Measurements from ENCODE around the gene TNS4.

Gene TNS4

DNA sequence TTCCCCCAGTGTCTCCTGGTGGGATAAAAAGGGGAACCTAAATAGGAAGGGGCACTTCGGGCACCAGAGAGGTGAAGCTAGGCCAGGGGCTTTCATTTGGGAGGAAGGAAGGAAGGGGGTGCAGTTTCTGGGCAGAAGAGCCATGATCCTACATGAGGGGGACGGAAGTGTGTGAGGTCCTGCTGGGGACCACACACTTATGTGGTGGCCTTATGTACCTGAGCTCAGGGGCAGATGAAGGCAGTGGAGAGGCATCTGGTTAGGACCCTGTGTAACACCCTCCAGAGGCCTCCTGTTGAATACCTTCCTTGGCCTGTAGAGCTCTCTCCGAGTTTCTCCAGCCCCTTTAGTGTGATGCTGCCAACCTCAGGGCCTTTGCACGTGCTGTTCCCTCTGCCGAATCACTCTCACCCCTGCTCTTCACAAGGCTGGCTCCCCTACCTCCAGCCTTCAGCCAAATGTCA, 37.0 kb downstream of the TNS4 start:
- H3K4me3 ChIP-seq (ENCODE audit: low read length): no peak overlapping the region
- no peak for DNase-seq (ENCODE audit: low read depth, low spot score)

DNA sequence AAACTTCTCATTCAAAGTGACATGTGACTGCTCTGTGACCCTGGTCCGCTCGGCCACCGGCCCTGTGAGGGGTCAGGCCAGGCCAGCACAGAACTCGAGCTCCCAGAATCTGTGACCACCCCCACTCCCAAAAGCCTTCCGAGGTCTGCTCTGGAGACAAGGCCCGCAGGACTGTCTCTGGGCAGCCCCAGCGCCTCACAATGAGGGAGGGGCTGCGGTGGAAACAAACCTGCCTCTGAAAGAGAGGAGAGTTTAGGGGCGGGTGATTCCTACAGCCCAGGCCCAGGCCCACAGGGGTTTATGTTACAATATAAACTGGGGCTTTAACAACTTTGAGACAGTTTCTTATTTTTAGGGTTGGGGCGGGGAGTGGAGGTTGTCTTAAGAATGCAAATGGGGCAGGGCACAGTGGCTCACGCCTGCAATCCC, 38.3 kb downstream of the TNS4 start:
- no peak for DNase-seq (ENCODE audit: low read depth, low spot score)
- H3K4me3 ChIP-seq (ENCODE audit: low read length): no peak overlapping the region

DNA sequence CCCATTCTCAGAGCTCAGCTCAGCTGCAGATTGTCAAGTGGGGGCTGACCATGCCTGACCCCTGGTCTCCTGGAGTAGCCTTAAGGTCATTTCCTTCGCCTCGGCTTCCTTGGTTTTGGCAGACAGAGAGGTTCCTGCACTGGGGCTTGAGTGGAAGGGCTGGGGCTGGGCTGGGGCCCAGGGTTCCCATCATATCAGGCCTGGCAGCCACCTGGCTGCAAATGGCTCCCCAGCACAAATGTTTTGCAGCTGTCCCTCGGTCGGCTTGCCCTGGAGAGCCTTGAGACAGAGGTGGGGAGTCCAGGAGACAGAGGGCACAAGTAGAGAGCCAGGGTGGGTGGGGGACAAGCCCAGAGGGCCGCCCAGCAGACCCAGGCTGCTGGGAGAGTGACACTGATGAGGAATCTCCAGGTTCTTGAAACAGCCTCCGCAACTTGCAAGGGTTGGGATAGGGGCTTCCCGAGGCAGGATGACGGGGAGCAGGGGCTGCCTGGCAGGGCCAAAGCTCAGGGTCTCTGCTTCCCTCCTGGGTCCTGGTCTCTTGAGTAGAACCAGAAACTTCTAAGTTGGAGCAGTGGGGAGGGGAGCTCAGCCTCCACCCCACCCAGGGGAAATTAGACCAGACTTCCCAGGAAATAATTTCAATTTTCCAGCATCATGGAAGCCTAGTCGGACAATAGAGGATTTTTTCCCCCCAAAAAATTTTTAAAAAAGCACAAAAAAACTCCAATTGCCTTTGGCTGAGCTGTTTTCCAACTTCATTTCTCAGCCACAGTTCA, 38.9 kb downstream of the TNS4 start:
- no peak overlapping the region for H3K4me3 ChIP-seq (ENCODE audit: low read length)
- DNase-seq (ENCODE audit: low read depth, low spot score): no peak

DNA sequence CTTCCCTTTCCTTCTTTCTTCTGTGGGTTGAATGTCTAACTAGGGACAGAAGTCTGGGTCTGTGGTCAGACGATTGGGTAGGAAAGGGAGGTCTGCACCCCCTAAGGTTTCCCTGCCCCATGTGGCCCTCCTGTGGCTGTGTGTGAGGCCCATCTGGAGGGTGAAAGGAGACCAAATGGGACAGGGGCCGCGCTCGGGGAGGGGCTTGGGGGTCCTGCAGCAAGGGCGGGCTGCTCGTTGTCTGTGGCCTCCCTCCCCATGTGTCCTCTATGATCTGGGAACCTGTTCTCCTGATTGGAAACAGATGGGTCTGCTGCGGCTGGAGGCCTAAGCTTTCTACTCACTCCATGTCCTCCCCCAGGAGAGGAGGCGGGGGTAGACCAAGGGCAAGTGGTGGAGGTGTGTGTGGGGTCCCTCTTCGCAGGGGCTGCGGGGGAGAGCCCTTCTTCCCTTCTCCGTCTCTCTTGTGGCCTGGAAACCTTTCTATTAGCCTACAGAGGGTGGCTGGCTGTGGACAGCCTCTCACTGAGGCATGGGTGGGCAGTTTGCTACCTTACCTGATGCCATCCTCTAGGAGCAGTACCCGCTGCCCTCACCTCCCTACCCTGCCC, 39.6 kb downstream of the TNS4 start:
- H3K4me3 ChIP-seq (ENCODE audit: low read length): no peak overlapping the region
- DNase-seq (ENCODE audit: low read depth, low spot score): no peak

DNA sequence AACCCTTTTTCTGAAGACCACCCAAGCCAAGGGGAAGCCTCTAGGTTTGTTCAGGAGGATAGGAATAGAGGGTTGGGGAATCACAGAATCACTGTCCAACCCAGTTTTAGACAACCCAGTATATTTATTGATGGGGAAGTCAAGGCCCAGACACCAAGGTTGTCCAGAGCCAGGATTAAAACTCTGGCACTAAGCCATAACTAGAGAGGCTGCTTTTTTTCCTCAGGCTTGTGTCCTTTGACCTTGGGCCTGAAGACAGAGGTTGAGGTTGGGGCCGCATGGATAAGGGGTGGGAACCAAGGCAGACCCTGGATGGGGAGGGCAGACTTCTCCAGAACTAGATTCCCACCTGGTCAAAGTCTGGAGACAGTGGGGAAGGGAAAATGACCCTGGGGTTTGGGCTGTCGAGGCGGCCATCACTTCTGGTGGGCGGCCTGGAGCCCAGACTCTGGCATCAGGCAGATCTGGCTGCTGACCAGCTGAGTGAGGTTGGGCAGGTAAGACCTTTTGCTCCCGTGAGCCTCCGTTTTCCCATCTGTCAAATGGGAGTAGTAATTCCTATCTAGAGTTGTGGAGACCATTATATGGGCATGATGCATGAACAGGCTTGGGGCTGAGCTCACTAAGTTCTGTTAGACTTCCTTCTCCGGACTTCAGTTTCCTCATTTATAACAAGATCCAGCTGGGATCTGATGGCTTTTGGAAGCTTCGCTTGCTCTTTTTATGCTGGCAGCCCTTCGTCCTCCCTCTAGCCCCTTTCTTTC, 40.3 kb downstream of the TNS4 start:
- no peak overlapping the region for H3K4me3 ChIP-seq (ENCODE audit: low read length)
- DNase-seq (ENCODE audit: low read depth, low spot score): no peak

DNA sequence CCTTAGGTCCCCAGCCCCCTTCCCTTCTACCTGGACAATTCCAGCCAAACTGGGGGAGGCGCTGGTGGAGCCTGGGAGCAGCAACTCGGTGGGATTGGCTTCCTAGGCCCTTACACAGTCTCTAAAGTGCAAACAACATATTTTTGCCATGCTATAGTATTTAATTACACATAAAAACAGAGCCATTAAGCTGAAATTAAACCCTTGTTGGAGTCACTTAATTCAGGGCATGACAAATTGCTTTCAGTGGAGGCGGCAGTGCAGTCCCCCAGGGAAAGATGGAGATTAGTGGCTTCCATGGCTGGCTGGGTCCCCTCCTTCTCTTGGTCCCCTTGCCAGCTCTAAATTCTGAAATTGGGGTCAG, 40.8 kb downstream of the TNS4 start:
- DNase-seq (ENCODE audit: low read depth, low spot score): no peak

DNA sequence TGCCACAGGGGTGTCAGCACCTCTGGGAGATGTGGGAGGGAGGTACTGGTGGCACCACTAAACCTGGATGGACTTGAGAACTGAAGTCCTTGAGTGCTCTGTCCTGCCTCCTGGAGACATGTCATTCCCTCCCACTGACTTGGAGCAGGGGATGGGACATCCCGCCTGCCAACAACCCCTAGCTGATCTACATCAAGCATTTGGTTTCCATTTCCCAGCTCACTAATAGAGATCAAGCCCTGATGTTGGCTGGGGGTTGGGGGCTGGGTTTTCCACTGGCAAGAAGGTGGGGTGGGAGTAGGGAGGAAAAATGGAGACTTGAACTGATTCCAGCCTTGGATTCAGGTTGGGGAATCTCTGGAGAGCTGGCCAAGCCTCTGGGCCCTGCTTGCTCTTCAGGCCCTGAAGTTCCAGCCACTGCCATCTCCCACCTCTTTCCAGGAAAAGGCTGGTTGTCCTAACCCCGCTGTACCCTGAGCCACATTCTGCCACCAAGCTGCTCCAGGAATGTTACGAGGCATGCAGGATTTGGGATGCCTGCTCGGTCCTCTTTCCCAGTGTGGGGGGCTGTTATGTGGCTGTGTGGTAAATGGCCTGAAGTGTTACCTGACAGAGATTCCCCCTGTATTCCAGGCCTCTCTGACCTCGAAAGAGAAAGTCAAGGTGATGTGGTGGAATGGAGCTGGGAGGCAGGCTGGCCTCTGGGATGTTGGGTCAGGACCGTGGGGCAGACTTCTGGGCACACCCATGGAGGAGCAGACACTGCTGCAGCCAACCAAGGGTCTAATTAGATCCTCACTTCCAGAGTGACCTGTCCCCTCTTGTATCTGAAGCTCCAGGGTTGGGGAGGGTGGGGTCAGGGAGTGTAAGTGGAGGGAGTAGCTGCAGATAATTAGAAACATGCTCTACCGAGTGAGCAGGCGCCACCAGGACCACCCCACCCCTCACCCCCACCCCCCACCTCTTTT, 41.5 kb downstream of the TNS4 start:
- DNase-seq (ENCODE audit: low read depth, low spot score): no peak
- no peak overlapping the region for H3K4me3 ChIP-seq (ENCODE audit: low read length)

More for the DNA sequence above, 40.8 kb downstream of the TNS4 start:
- H3K4me3 ChIP-seq (ENCODE audit: low read length): no peak overlapping the region

DNA sequence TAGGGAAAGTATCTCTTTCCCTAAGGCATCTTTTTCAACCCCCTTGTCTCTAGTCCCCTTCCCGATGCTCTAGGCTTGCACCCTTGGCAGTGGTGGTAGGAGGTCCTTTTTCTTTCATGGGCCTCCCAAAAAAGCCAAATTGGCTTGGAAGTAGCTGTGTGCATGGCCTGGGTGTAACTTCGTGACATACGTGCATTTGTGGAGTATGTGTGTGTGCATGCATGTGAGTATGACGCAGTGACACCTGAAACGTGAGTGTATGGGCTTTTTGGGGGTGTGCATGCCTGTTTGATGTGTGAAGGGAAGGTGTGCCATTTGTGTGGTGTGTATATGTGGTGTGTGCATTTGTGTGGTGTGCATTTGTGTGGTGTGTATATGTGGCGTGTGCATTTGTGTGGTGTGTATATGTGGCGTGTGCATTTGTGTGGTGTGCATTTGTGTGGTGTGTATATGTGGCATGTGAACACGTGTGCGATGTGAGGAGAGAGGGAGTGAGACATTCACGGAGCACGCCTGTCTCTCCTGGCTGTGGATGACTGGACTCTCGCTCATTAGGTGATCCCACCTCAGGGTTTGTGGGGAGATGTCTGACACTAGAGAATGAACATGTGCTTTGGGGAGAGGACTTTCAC, 42.5 kb downstream of the TNS4 start:
- H3K4me3 ChIP-seq (ENCODE audit: low read length): no peak overlapping the region

DNA sequence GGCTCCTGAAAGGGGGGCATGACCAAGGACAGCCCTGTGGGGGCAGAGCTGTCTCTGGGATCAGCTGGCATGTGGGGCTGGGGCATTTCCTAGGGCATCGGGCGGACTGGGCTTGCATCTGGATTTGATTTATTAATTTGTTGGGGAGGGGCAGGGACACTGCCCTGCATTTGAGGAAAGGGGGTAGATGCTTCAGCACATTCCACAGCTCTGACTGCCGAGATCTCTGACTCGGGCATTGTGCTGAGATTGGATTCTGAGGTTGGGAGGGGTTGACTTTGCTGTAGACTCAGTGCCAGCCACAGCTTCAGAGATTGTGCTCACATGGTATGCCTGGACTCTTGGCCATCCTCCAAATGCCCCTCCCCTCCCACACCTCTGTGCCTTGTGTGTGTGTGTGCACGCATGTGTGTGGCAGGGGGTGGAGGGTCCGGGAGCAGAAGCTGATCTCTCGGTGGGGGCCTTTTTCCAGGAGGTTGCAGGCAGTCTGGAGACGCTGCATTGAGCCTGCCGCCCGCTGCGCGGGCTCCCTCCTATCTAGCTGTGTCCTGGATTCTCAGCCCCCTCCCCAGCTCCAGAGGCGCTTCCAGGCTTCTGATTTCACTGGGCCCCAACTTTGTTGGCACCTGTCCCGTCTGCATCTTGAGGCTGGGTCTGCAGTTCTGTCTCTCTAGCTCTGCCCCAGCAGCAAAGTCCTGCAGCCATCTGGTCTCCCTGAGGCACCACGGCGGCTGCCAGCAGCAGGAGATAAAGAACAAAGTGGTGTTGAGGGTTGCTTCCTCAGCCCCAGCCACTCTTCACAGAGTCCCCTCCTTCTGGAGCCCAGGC, 43.2 kb downstream of the TNS4 start:
- no peak overlapping the region for H3K4me3 ChIP-seq (ENCODE audit: low read length)
- DNase-seq (ENCODE audit: low read depth, low spot score): no peak

More for the DNA sequence above, 42.5 kb downstream of the TNS4 start:
- no peak for DNase-seq (ENCODE audit: low read depth, low spot score)

DNA sequence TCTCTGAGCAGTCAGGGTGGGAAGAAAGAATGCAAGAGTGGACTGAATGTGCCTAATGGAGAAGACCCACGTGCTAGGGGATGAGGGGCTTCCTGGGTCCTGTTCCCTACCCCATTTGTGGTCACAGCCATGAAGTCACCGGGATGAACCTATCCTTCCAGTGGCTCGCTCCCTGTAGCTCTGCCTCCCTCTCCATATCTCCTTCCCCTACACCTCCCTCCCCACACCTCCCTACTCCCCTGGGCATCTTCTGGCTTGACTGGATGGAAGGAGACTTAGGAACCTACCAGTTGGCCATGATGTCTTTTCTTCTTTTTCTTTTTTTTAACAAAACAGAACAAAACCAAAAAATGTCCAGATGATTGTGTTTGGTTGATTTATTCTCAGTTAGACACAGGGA, 44.1 kb downstream of the TNS4 start:
- DNase-seq (ENCODE audit: low read depth, low spot score): no peak
- no peak overlapping the region for H3K4me3 ChIP-seq (ENCODE audit: low read length)

DNA sequence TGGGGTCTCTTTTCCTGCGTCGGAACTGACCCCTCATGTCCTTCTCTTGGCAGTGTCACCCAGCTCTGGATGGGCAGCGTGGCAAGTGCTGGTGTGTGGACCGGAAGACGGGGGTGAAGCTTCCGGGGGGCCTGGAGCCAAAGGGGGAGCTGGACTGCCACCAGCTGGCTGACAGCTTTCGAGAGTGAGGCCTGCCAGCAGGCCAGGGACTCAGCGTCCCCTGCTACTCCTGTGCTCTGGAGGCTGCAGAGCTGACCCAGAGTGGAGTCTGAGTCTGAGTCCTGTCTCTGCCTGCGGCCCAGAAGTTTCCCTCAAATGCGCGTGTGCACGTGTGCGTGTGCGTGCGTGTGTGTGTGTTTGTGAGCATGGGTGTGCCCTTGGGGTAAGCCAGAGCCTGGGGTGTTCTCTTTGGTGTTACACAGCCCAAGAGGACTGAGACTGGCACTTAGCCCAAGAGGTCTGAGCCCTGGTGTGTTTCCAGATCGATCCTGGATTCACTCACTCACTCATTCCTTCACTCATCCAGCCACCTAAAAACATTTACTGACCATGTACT, 44.9 kb downstream of the TNS4 start:
- DNase-seq (ENCODE audit: low read depth, low spot score): no peak
- no peak overlapping the region for H3K4me3 ChIP-seq (ENCODE audit: low read length)

DNA sequence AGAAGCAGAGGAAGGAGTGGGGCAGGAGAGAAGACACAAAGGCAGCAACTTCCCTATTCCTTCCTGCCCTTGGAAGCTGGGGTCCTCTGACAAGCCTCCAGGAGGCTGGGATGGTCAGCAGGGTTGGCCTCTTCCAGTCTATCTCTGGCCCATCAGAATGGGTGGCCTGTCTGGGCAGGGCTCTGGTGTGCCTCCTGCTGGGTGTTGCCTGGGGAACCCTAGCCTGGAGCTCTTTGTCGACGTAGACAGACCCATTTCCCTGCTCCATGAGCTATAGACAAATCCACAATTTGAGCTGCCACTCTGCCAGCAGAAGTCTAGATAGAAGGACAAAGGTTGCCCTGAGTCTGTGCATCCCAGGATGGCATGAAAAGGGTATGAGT, 46.8 kb downstream of the TNS4 start:
- H3K4me3 ChIP-seq (ENCODE audit: low read length): no peak overlapping the region
- DNase-seq (ENCODE audit: low read depth, low spot score): no peak

DNA sequence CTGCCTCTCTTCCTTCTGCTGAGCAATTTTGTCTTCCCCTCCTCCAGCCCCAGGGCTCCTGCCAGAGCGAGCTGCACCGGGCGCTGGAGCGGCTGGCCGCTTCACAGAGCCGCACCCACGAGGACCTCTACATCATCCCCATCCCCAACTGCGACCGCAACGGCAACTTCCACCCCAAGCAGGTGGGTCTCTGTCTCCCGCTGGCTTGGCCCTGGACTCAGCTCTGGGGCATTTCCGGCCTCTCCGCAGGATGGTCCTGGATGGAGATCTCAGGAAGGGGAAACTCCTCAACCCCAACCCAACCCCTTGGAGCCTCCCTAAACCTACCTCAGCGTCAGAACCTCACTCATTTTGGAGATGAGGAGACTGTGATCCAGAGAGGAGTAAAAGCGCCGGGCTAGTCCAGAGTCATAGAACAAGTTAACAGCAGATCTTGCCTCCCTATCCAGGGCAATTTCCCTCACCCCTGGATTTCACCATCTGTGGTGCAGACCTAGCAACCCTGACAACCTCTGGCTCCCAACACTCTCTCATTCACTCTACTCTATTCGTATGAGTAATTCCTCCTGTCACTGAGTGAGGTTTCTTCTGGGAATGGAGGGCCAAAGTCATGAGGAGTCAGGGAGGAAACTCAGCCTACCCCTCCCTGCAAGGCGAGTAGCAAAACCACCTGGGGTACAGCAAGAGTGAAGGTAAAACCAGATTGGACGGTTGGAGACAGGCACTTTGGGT, 47.4 kb downstream of the TNS4 start:
- no peak overlapping the region for H3K4me3 ChIP-seq (ENCODE audit: low read length)
- no peak for DNase-seq (ENCODE audit: low read depth, low spot score)

DNA sequence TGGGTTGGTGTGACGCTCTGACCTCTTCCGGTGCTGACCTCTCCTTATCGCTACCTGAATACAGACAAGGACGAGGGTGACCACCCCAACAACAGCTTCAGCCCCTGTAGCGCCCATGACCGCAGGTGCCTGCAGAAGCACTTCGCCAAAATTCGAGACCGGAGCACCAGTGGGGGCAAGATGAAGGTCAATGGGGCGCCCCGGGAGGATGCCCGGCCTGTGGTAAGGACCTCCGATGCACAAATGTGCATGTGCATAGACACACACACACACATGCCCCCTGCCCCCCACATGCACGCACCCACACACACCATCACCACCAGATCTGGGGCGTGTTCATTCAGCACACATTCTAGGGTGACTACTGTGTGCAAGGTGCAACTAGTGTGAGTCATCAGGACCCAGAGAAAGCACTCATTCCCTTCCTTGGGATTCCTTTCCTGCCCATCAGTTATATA, 48.5 kb downstream of the TNS4 start:
- no peak for DNase-seq (ENCODE audit: low read depth, low spot score)
- H3K4me3 ChIP-seq (ENCODE audit: low read length): no peak overlapping the region

DNA sequence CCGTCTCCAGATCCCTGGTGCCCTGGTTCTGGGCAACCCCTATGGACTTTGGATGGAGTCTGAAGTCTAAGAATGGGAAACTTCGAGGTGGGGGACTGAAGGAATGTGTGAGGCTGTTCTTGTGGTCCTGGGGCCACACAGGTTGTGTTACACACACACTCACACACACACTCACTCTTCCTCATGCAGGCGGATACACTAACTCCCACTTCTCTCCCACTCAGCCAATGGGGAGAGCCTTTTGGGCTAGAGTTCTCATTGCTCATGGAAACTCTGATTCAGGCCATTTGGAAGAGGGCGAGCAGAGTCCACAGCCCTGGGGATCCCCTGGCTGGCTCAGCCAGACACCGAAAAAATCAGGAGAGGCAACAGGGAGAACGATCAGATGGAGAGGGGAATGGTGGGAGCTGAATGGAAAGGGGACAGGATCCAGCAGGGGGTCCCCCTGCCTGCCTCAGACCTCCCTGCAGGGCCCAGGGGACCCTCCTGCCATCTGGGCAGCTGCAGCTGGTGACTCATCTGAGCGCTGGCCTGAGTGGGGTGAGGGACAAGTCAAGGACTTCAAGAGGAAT, 49.1 kb downstream of the TNS4 start:
- no peak overlapping the region for H3K4me3 ChIP-seq (ENCODE audit: low read length)
- no peak for DNase-seq (ENCODE audit: low read depth, low spot score)

DNA sequence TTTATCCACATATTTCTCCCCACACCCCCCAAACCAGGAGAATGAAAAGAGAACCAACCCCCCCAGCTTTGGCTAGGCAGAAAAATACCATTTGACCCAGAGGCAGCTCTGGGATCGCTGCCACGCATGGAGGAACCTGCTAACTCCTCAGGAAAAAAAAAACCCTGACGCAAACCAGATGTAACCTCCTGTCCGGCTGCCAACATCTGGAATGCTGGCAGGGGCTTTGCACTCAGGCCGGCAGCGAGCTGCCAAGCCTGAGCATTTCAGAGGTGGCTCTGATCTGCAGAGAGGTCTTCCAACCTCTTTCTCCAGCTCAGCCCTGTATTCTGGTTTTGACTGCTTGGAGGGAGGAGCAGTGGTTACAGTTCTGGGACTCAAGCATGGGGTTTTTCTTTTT, 50.0 kb downstream of the TNS4 start:
- no peak overlapping the region for H3K4me3 ChIP-seq (ENCODE audit: low read length)
- DNase-seq (ENCODE audit: low read depth, low spot score): no peak

DNA sequence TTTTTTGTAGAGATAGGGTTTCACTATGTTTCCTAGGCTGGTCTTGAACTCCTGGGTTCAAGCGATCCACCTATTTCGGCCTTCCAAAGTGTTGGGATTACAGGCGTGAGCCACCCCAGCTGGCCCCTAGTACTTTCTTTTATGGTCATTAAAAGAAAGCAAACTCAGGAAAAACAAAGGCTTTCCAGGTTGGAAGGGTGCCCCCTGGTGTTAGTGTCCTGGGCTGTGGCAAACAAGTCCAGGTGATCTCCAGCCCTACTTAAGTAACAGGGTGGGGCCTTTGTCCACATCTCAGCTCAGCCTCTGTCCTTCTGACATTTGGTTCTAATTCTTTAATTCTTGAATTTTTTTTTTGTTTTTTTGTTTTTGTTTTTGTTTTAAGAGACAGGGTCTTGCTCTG, 51.2 kb downstream of the TNS4 start:
- H3K4me3 ChIP-seq (ENCODE audit: low read length): no peak overlapping the region
- DNase-seq (ENCODE audit: low read depth, low spot score): no peak

Data from Jurkat, Clone E6-1 (cell line).